Measurements from ENCODE around the gene RNF103. TPM values are rescaled to one million over a fixed set of nuclear protein-coding genes. Genes with fewer than 3 reads are reported as not detected.

The RNF103 gene
- total and polyA plus RNA-seq, 2 of the 13 experiments (the other 11 are each of a cell fraction or from before 2014, with no cell fraction given), result 19.8 to 21.1 TPM

GRCh38 chr2:86562922-86563649 lies 60.6 kb downstream of the RNF103 start, which contains the start of gene CHMP3 (continued):
- TF ChIP-seq ZC3H13 (CRISPR knock-in tag; IDR thresholded peaks at IDR 0.05) (no peak; the same call in 1 of the 2 replicates), ATF3 (CRISPR knock-in tag; IDR thresholded peaks at IDR 0.05) (peak; percentile 96), FOXP1 (IDR thresholded peaks at IDR 0.05) (no peak), FOXP1 (CRISPR knock-in tag; IDR thresholded peaks at IDR 0.05) (no peak), ZNF660 (CRISPR knock-in tag; IDR thresholded peaks at IDR 0.05; ENCODE audit: borderline replicate concordance, low read depth) (no peak), FOXK1 (CRISPR knock-in tag; IDR thresholded peaks at IDR 0.05; ENCODE audit: borderline replicate concordance, low read depth) (peak; percentile 27; the same call in 1 of the 2 replicates), DZIP1 (CRISPR knock-in tag; IDR thresholded peaks at IDR 0.05) (no peak), ELF1 (CRISPR knock-in tag; IDR thresholded peaks at IDR 0.05) (peak; percentile 89), BRF2 (CRISPR knock-in tag; IDR thresholded peaks at IDR 0.05) (no peak), CREB1 (IDR thresholded peaks at IDR 0.05) (peak; percentile 99), CREB1 (CRISPR knock-in tag; IDR thresholded peaks at IDR 0.05) (peak; percentile 92), SMAD9 (CRISPR knock-in tag; IDR thresholded peaks at IDR 0.05) (no peak), KDM2A (CRISPR knock-in tag; IDR thresholded peaks at IDR 0.05; ENCODE audit: borderline replicate concordance, low read depth) (peak; percentile 72), SIX4 (CRISPR knock-in tag; IDR thresholded peaks at IDR 0.05) (no peak), ZNF558 (CRISPR knock-in tag; IDR thresholded peaks at IDR 0.05; ENCODE audit: borderline replicate concordance) (peak; percentile 88; the same call in 1 of the 2 replicates), ZNF557 (CRISPR knock-in tag; IDR thresholded peaks at IDR 0.05) (no peak; the same call in 1 of the 2 replicates), TRIM22 (IDR thresholded peaks at IDR 0.05) (no peak), ZNF740 (CRISPR knock-in tag; IDR thresholded peaks at IDR 0.05) (peak; percentile 56; the same call in 1 of the 2 replicates), YY1 (IDR thresholded peaks at IDR 0.05; ENCODE audit: insufficient read depth, insufficient replicate concordance, low read depth, low read length) (no peak), ZNF563 (CRISPR knock-in tag; IDR thresholded peaks at IDR 0.05) (peak; percentile 50; the same call in 1 of the 2 replicates), ZBTB20 (CRISPR knock-in tag; IDR thresholded peaks at IDR 0.05; ENCODE audit: borderline replicate concordance, low read depth) (peak; percentile 76; the same call in 1 of the 2 replicates), ZNF430 (CRISPR knock-in tag; IDR thresholded peaks at IDR 0.05) (peak; percentile 44; the same call in 1 of the 2 replicates)

Data from HepG2 (cell line).